K562 (cell line): ENCODE results near the gene YPEL1. TPM values are rescaled to one million over a fixed set of nuclear protein-coding genes. Genes with fewer than 3 reads are reported as not detected.

ENCODE experiments used
- ASH1L ChIP-seq: fragments of 450-650 bp; IDR thresholded peaks from 2 replicates; pipeline ENCODE4 v1.6.1; 2018; ENCODE audit warnings: borderline replicate concordance, mild to moderate bottlenecking, low read depth; ENCODE audit not compliant: partially characterized antibody
- BHLHE40 ChIP-seq: IDR thresholded peaks from 2 replicates; pipeline ENCODE4 v1.6.1; 2011; ENCODE audit warnings: low read length, improper control_type of control experiment
- BRCA1 ChIP-seq, 2 experiments: fragments of 450-650 bp in 1 of 2; sonication (generic) in 1 of 2; formaldehyde crosslinking in 1 of 2; IDR thresholded peaks; 2 replicates each; pipeline versions ENCODE4 v1.5.0 to v1.6.1; 2017 to 2020; ENCODE audit warnings: mild to moderate bottlenecking in 1 of 2, missing genetic modification reagents in 1 of 2
- GABPB1 ChIP-seq: sonication (generic); formaldehyde crosslinking; IDR thresholded peaks from 2 replicates; pipeline ENCODE4 v1.8.0; 2022; ENCODE audit warnings: mild to moderate bottlenecking, missing genetic modification reagents
- GTF2E2 ChIP-seq: fragments of 200-800 bp; sonication (Bioruptor generic); IDR thresholded peaks from 2 replicates; pipeline ENCODE4 v1.6.1; 2016; ENCODE audit warnings: missing genetic modification characterization, missing compliant biosample characterization
- MED1 ChIP-seq: sonication (generic); formaldehyde crosslinking; IDR thresholded peaks from 2 replicates; pipeline ENCODE4 v1.8.1; 2023; ENCODE audit warnings: missing genetic modification reagents, borderline replicate concordance
- SETDB1 ChIP-seq: IDR thresholded peaks from one replicate; pipeline ENCODE4 v1.6.1; 2012; ENCODE audit warnings: low read length, control low read depth, inconsistent platforms
- ZBTB1 ChIP-seq: sonication (generic); formaldehyde crosslinking; IDR thresholded peaks from 2 replicates; pipeline ENCODE4 v1.8.1; 2023; ENCODE audit warnings: missing genetic modification reagents, low read depth, mild to moderate bottlenecking, borderline replicate concordance
- ZNF140 ChIP-seq: fragments of 250-450 bp; sonication (Bioruptor Pico); IDR thresholded peaks from 2 replicates; pipeline ENCODE4 v1.8.0; 2021; ENCODE audit warnings: moderate library complexity, mild to moderate bottlenecking, inconsistent platforms
- polyA plus RNA-seq, 8 experiments: library from polyadenylated mRNA; depleted of rRNA in 4 of 8; stranded (reverse) in 5 of 8; unstranded in 3 of 8; fragments of >200 nt; fragmentation: Nextera tagmentation in 2 of 8; fragmentation: Illumina TruSeq in 1 of 8; extraction: Ambion mirVana in 2 of 8; extraction: Trizol in 1 of 8; gene quantifications; 2 replicates each; pipeline versions ENCODE4 v1.2.1 to v1.2.3, GENCODE V29; 2011 to 2014; ENCODE audit warnings: inconsistent platforms in 1 of 8, missing spikeins in 1 of 8
- total RNA-seq, 7 experiments: library from RNA; depleted of rRNA in 6 of 7; stranded (reverse); fragments of >200 nt in 6 of 7; fragmentation: Illumina TruSeq in 2 of 7; extraction: Trizol in 2 of 7; gene quantifications; 2 replicates each; pipeline versions ENCODE4 v1.2.1 to v1.2.3, GENCODE V29; 2011 to 2021; ENCODE audit warnings: low replicate concordance in 1 of 7
- TF ChIP-seq, protein P1 (sequence below): fragments of 450-650 bp; IDR thresholded peaks from 2 replicates; pipeline ENCODE4 v1.6.1; 2018; ENCODE audit not compliant: partially characterized antibody
- TF ChIP-seq, protein P2 (sequence below): fragments of 150-350 bp; conservative IDR thresholded peaks from 2 replicates; pipeline ENCODE4 v1.6.1; 2014; ENCODE audit warnings: low read length
- TF ChIP-seq, protein P3 (sequence below), 2 experiments: fragments of 150-350 bp in 1 of 2; IDR thresholded peaks; 2 replicates each; pipeline ENCODE4 v1.6.1; 2012 to 2016; ENCODE audit warnings: low read depth in 2 of 2, low read length in 2 of 2, mild to moderate bottlenecking in 1 of 2, moderate library complexity in 1 of 2
- TF ChIP-seq, protein P4 (sequence below): fragments of 250-450 bp; sonication (Bioruptor Pico); IDR thresholded peaks from 2 replicates; pipeline ENCODE4 v1.5.0; 2021; ENCODE audit warnings: mild to moderate bottlenecking, borderline replicate concordance

The YPEL1 gene
- total and polyA plus RNA-seq, 9 of the 15 experiments (the other 6 are each of a cell fraction or from before 2014, with no cell fraction given) = 0.07 to 2.2 (median 0.46) TPM

DNA sequence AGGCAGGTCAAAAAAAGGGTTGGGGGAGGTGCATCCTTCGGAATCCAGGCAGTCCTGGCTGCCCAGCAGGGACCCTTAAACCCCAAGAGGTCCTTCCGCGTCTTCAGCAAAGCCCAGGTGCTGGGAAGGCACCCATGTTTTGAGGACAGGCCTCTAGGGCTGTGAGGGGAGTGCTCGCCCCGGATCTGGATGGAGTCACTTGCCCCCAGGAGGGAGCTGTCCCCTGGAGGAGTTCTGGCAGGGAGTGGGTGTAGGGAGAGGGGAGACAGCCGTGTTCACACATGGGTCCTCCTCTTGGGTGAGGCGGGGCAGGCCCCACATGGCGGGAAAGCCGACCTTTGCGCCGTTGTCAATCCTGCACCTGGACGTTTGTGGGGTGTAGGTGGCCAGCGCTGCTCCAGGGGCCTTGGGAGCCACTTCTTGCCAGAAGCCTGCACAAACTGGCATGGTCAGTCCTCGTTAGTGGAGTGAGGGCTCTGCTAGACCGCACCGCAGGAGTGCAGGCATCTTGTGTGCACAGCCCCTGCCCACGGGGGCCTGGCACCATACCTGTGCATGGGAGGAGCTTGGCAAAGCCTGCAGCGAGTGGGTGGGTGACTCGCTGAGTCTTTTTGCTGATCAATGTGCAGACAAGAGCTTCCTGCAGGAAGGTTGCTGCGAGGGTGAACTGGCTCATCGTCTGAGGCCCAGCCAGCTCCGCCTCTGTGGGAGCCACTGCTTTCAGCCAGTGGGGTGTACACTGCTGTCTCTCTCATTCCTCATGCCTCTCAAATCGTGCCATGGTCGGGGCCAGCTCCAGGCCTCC, 53.8 kb downstream of the YPEL1 start (continued):
- TF ChIP-seq BRCA1 (IDR thresholded peaks at IDR 0.05) = no peak
- TF ChIP-seq BRCA1 (CRISPR knock-in tag; IDR thresholded peaks at IDR 0.05) = 0 out of 2 replicates have a peak, but pooled peaks have one; percentile 85
- no peak for TF ChIP-seq ASH1L
- TF ChIP-seq SETDB1 = peak; percentile 33
- 0 out of 2 replicates have a peak, but pooled peaks have one; percentile 6 for TF ChIP-seq BHLHE40
- TF ChIP-seq MED1 (CRISPR knock-in tag) = peak; percentile 32; the same call in 1 of the 2 replicates
- TF ChIP-seq, protein P1, sequence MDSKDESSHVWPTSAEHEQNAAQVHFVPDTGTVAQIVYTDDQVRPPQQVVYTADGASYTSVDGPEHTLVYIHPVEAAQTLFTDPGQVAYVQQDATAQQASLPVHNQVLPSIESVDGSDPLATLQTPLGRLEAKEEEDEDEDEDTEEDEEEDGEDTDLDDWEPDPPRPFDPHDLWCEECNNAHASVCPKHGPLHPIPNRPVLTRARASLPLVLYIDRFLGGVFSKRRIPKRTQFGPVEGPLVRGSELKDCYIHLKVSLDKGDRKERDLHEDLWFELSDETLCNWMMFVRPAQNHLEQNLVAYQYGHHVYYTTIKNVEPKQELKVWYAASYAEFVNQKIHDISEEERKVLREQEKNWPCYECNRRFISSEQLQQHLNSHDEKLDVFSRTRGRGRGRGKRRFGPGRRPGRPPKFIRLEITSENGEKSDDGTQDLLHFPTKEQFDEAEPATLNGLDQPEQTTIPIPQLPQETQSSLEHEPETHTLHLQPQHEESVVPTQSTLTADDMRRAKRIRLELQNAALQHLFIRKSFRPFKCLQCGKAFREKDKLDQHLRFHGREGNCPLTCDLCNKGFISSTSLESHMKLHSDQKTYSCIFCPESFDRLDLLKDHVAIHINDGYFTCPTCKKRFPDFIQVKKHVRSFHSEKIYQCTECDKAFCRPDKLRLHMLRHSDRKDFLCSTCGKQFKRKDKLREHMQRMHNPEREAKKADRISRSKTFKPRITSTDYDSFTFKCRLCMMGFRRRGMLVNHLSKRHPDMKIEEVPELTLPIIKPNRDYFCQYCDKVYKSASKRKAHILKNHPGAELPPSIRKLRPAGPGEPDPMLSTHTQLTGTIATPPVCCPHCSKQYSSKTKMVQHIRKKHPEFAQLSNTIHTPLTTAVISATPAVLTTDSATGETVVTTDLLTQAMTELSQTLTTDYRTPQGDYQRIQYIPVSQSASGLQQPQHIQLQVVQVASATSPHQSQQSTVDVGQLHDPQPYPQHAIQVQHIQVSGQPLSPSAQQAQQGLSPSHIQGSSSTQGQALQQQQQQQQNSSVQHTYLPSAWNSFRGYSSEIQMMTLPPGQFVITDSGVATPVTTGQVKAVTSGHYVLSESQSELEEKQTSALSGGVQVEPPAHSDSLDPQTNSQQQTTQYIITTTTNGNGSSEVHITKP = no peak
- no peak for TF ChIP-seq ZBTB1 (CRISPR knock-in tag)
- TF ChIP-seq GTF2E2 (tag) = no peak
- TF ChIP-seq, protein P2, sequence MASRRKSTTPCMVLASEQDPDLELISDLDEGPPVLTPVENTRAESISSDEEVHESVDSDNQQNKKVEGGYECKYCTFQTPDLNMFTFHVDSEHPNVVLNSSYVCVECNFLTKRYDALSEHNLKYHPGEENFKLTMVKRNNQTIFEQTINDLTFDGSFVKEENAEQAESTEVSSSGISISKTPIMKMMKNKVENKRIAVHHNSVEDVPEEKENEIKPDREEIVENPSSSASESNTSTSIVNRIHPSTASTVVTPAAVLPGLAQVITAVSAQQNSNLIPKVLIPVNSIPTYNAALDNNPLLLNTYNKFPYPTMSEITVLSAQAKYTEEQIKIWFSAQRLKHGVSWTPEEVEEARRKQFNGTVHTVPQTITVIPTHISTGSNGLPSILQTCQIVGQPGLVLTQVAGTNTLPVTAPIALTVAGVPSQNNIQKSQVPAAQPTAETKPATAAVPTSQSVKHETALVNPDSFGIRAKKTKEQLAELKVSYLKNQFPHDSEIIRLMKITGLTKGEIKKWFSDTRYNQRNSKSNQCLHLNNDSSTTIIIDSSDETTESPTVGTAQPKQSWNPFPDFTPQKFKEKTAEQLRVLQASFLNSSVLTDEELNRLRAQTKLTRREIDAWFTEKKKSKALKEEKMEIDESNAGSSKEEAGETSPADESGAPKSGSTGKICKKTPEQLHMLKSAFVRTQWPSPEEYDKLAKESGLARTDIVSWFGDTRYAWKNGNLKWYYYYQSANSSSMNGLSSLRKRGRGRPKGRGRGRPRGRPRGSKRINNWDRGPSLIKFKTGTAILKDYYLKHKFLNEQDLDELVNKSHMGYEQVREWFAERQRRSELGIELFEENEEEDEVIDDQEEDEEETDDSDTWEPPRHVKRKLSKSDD = no peak
- TF ChIP-seq ZNF140 (CRISPR knock-in tag) = no peak
- TF ChIP-seq, protein P3, sequence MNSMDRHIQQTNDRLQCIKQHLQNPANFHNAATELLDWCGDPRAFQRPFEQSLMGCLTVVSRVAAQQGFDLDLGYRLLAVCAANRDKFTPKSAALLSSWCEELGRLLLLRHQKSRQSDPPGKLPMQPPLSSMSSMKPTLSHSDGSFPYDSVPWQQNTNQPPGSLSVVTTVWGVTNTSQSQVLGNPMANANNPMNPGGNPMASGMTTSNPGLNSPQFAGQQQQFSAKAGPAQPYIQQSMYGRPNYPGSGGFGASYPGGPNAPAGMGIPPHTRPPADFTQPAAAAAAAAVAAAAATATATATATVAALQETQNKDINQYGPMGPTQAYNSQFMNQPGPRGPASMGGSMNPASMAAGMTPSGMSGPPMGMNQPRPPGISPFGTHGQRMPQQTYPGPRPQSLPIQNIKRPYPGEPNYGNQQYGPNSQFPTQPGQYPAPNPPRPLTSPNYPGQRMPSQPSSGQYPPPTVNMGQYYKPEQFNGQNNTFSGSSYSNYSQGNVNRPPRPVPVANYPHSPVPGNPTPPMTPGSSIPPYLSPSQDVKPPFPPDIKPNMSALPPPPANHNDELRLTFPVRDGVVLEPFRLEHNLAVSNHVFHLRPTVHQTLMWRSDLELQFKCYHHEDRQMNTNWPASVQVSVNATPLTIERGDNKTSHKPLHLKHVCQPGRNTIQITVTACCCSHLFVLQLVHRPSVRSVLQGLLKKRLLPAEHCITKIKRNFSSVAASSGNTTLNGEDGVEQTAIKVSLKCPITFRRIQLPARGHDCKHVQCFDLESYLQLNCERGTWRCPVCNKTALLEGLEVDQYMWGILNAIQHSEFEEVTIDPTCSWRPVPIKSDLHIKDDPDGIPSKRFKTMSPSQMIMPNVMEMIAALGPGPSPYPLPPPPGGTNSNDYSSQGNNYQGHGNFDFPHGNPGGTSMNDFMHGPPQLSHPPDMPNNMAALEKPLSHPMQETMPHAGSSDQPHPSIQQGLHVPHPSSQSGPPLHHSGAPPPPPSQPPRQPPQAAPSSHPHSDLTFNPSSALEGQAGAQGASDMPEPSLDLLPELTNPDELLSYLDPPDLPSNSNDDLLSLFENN (IDR thresholded peaks at IDR 0.05; ENCODE audit: low read depth in 2 of 2, low read length in 2 of 2) = no peak
- no peak for TF ChIP-seq GABPB1 (CRISPR knock-in tag)
- TF ChIP-seq, protein P4, sequence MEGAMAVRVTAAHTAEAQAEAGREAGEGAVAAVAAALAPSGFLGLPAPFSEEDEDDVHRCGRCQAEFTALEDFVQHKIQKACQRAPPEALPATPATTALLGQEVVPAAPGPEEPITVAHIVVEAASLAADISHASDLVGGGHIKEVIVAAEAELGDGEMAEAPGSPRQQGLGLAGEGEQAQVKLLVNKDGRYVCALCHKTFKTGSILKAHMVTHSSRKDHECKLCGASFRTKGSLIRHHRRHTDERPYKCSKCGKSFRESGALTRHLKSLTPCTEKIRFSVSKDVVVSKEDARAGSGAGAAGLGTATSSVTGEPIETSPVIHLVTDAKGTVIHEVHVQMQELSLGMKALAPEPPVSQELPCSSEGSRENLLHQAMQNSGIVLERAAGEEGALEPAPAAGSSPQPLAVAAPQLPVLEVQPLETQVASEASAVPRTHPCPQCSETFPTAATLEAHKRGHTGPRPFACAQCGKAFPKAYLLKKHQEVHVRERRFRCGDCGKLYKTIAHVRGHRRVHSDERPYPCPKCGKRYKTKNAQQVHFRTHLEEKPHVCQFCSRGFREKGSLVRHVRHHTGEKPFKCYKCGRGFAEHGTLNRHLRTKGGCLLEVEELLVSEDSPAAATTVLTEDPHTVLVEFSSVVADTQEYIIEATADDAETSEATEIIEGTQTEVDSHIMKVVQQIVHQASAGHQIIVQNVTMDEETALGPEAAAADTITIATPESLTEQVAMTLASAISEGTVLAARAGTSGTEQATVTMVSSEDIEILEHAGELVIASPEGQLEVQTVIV (CRISPR knock-in tag) = no peak
